HG03066 (cell line): ENCODE measurements around the gene NEU3.
"Not testable (repeated sequence)": the region's sequence is repeated elsewhere in the genome, so short reads cannot be mapped to it uniquely, and the experiment has no call there.

Experiments used
- ATAC-seq: cut with Tn5 transposase; IDR thresholded peaks from one replicate; pipeline ENCODE4 v1.9.1; 2021; ENCODE audit warnings: low read depth; ENCODE audit not compliant: unreplicated experiment

NEU3 gene

DNA sequence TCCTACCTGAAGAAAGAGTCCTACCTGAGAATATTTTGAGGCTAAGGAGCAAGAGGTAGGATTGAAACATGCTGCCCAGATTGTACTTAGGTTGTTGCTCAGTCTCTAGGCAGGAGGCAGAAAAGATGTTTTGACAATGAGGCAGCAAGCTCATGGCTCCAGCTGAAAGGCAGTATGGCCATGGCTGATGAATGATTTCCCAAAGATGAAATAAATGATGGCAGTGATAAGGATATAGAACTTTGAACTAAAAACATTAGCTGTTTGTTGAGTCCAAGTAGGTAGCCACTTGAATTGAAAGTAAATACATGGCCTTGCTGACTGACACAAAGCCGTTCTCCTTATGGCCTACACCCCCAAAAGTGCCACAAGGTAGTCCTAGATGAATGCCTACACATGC lies 6.8 kb upstream of the NEU3 start:
- ATAC-seq: no peak

GRCh38 chr11:74984070-74984469 lies 4.7 kb upstream of the NEU3 start:
- no peak for ATAC-seq

- ATAC-seq: no peak
Observed at GRCh38 chr11:74984730-74985129, 4.0 kb upstream of the NEU3 start.

- ATAC-seq: peak; percentile 2
Observed at GRCh38 chr11:74989260-74989638, 516 bp downstream of the NEU3 start.

DNA sequence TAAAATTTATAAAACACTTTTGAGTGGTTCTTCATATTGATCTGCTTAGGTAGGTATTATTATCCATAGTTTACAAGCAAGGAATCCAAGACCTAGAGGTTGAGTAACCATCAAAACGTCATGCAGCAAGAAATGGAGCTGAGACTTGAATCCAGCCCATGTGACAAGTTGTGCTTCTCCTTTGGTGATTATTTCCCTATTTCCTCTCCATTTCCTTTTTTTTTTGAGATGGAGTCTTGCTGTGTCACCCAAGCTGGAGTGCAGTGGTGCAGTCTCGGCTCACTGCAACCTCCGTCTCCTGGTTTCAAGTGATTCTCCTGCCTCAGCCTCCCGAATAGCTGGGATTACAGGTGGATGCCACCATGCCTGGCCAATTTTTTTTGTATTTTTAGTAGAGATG lies 1.4 kb downstream of the NEU3 start:
- not testable (repeated sequence) for ATAC-seq

- ATAC-seq: no peak
Observed at GRCh38 chr11:74990941-74991340, 2.2 kb downstream of the NEU3 start.

DNA sequence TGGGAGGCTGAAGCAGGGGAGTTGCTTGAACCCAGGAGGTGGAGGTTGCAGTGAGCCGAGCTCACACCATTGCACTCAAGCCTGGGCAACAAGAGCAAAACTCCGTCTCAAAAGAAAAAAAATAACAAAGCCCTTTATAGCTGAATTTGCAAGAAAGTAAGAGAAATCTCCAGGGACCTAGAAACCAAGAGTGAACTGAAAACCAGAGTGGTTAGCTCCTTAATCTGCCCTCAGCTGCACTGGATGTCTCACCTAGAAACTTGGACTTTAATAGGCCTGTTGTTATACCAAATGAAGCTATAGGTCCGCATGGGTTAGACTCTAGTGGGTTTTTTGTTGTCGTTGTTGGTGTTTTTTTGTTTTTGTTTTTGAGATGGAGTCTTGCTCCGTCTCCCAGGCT lies 4.1 kb downstream of the NEU3 start:
- no peak for ATAC-seq

- ATAC-seq: no peak
Observed at GRCh38 chr11:75000975-75001354, 12.2 kb downstream of the NEU3 start.

DNA sequence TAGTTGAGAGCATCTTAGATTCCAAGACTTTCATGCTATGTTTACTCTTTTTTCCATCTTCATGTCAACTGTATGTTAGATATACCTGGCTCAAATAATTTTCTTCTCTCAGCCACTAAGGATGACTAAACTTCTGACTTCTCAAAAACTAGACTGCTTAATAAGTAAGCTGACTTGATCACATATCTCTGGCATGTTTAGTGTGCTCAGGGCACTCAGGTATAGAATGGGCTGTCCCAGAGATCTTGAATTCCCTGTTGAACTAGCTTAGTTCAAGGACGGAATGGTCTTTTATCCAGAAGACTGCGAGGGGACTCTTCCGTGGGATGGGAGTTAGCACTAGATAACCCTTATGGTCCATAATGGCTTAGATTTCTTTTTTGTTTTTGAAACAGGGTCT lies 13.0 kb downstream of the NEU3 start:
- ATAC-seq: no peak

DNA sequence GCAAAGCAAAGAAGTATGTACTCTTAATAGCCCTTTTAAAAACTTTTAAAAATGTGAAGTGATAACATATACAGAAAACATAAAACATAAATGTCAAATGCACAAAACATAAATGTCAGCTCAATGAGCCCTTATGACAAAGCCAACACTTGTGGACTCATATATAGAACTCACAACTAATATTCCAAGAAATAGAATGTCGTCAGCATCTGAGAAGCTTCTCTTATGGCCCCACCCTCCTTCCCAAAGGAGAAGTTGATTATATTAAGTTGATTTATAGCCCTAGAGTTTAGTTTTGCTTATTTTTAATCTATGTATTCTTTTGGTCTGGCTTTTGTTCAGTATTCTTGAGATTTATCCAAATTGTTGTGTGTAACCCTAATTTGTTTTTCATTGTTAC lies 13.8 kb downstream of the NEU3 start:
- ATAC-seq: no peak

DNA sequence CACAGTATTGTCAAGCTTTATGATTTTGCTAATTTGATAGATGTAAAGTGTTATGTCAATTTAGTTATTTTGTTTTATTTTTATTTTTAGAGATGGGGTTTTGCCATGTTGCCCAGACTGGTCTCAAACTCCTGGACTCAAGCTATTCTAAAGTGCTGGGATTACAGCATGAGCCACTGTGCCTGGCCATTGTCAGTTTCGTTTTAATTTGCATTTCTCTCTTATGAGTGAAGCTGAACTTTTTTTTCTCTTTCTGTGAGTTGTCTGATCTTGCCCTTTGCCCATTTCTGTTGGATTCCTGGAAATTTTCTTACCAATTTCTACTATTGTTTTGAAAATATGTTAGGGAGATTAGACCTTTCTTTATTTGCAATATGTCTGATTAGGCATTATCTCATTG lies 15.5 kb downstream of the NEU3 start:
- no peak for ATAC-seq

GRCh38 chr11:75011357-75011756 lies 22.6 kb downstream of the NEU3 start:
- ATAC-seq: no peak

- ATAC-seq: no peak
Observed at GRCh38 chr11:75011872-75012271, 23.1 kb downstream of the NEU3 start.

DNA sequence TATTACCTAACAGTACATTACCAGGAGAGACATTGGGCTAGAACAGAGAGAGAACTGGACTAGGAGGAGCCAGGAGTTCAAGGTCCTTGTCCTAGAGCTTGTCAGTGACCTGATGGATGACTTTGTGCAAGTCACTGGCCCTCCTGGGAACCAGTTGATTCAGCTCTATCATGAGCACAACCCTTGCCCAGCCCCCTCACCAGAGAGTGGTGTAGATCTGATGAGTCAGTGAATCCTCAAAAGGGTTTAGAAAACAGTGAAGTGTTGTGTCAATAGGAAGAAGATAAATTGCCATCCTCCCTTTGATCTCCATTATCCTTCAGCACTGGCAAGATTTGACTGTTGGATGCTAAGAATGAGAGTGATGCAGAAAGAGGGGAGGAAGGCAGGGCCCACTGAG lies 24.3 kb downstream of the NEU3 start:
- no peak for ATAC-seq

DNA sequence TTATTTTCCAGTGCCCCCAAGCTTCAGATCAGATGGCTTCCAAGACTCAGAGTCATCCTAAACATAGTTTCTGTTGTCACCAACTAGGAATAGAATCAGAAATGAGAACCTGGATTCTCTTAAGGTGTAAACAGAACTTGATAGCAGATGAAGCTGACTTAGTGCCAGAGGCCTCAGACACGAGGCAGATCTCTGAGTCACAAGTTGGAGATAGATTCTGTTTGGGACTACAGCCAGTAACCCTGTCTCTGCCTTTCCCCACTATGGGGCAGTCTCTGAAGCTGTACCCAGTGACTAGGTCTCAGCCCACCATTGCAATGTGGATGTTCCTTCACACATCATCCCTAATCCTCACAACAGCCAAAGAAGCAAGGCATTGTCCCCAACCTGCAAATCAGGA lies 25.4 kb downstream of the NEU3 start:
- ATAC-seq: no peak

DNA sequence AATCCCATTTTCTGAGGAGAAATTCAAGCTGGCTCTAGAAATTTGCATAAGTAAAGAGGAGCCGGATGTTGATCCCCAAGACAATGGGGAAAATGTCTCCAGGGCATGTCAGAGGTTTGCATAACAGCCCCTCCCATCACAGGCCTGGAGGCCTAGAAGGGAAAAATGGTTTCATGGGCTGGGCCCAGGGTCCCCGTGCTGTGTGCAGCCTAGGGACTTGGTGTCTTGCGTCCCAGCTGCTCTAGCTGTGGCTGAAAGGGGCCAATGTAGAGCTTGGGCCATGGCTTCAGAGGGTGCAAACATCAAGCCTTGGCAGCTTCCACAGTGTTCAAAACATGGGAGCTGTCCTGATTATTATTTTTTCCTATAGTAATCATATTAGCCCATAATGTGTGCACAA lies 30.5 kb downstream of the NEU3 start:
- ATAC-seq: not testable (repeated sequence)

- not testable (repeated sequence) for ATAC-seq
Observed at GRCh38 chr11:75020328-75020727, 31.6 kb downstream of the NEU3 start.

- ATAC-seq: peak; percentile 73
Observed at GRCh38 chr11:75022296-75022695, 33.6 kb downstream of the NEU3 start.

GRCh38 chr11:75022759-75023396 lies 34.1 kb downstream of the NEU3 start:
- no peak for ATAC-seq

DNA sequence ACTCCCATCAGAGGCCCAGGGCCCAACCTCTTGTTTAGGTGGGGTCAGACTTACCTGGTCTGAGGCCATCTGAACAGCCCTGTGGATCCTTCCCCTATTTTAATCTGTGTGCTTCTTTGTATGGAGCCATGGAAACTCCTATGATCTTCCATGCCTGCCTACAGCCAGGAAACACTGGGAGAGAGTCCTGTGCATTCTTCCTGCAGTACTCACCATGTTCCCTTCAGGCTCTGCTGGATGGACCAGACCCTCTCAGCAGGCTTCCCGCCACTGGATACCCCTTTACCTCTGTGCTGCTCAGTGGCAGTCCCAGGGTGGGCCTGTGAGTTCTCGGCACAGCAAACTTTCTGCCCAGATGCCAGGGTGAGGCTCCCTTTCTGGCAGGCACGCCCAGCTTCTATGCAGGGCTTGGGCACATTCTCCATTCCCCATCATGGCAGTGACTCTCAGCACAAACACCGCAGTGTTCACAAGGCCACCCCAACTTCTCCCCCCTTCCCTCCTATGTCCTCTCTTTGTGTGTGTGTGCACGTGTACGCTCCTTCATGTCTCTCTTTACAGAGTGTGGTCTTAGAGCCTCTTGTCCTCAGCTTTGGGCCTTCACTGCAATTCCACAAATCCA lies 34.8 kb downstream of the NEU3 start:
- ATAC-seq: no peak

GRCh38 chr11:75024068-75024449 lies 35.3 kb downstream of the NEU3 start:
- ATAC-seq: no peak

DNA sequence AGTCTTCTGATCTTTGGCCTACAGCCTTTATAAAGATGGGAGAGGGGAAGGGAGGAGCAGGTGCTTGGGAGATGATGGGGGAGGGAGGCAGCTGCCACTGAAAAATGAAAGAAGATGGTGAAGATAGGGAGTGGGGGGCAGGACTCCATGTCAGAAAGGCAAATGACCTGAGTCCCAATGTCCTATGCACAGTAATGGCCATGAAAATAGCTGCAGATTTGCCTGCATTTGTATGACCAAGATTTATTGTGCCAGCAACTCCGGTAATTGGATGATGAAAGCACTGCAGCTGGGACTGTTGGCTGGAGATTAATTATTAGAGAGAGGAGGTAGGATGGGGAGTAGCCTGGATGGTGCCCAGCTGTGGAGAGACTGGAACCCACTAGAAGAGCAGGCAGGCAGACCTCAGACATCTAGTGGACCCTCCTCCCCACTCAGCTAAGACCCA lies 36.1 kb downstream of the NEU3 start:
- ATAC-seq: no peak

DNA sequence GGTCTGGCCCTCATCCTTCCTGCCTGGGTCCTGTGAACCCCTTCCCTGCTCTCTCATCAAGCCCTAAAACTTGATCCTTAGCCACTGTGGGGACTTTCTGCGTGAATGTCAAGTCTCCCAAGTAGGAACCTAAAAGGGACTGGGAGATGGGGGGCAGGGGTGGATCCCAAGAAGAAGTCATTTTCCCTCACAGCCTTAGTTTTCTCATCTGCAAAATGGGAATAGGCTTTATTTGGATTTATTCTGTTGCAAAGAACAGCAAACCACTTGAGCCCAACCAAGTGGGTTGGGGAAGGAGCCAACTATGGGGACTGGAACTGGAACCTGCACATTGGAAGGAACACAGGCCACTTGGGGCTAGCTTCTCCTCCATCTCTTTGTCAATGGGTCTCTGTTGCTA lies 36.8 kb downstream of the NEU3 start:
- ATAC-seq: no peak
